ENCODE data around the gene MAPK1. TPM values are rescaled to one million over a fixed set of nuclear protein-coding genes. Genes with fewer than 3 reads are reported as not detected.
"Not testable (repeated sequence)": the region's sequence is repeated elsewhere in the genome, so short reads cannot be mapped to it uniquely, and the experiment has no call there.

MAPK1 gene
- total and polyA plus RNA-seq, 2 donors (not counting 1 experiment from before 2014, with no cell fraction given), result 53.8 to 133 TPM

DNA sequence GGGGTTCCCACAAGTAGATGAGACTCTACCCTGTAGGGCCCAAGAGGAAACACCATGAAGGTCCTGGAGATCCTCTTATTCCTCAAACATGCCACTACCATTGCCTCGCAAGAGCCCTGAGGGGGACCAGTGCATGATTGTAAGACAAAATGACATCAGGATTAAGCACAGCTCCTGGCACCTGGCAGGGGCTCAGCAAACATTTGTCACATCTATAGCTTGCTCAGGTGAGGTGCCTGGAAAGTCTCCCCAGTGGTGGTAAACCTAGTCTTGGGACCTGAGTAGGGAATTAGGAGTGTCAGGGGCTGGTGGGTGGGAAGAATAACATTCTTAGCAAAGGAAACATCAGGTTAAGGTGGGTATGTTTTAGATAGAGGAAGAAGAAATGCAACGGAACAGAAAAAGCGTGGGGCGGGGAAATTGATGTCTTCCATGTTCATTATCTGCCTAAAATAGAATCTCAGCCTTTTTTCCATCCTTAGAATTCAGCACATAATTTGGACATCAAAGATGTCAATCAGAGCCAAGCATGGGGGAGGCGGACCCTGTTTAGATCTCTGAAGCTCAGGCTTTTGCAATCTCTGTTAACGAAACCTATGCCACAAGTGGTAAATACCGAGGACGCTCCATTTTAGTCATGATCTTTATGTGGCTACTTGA is 132.8 kb downstream of the MAPK1 start:
- TF ChIP-seq, protein P1, sequence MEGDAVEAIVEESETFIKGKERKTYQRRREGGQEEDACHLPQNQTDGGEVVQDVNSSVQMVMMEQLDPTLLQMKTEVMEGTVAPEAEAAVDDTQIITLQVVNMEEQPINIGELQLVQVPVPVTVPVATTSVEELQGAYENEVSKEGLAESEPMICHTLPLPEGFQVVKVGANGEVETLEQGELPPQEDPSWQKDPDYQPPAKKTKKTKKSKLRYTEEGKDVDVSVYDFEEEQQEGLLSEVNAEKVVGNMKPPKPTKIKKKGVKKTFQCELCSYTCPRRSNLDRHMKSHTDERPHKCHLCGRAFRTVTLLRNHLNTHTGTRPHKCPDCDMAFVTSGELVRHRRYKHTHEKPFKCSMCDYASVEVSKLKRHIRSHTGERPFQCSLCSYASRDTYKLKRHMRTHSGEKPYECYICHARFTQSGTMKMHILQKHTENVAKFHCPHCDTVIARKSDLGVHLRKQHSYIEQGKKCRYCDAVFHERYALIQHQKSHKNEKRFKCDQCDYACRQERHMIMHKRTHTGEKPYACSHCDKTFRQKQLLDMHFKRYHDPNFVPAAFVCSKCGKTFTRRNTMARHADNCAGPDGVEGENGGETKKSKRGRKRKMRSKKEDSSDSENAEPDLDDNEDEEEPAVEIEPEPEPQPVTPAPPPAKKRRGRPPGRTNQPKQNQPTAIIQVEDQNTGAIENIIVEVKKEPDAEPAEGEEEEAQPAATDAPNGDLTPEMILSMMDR (conservative IDR thresholded peaks at IDR 0.05 in 1 of 2, IDR thresholded peaks at IDR 0.05 in 1 of 2; ENCODE audit: low read depth in 1 of 2, low read length in 2 of 2), result no peak
- no peak for TF ChIP-seq EZH2 (IDR thresholded peaks at IDR 0.05; ENCODE audit: low read length, missing control alignments)
- Histone ChIP-seq H3K27ac (ENCODE audit: insufficient read depth, low read length) (no peak overlapping the region), H3K4me2 (ENCODE audit: extremely low read depth, insufficient read depth, low read length) (peak overlapping the region; percentile 71), H2AFZ (ENCODE audit: low read length) (no peak overlapping the region), H3K27me3 (ENCODE audit: control insufficient read depth, insufficient read depth, low read length) (no peaks in the 10 kb centered on the region), H3K36me3 (ENCODE audit: control insufficient read depth, insufficient read depth, low read length) (no peaks in the 10 kb centered on the region), H3K4me1 (ENCODE audit: control insufficient read depth, extremely low read depth, insufficient read depth, low read length) (peaks cover 6% of the 10 kb centered on the region), H3K9me3 (ENCODE audit: control insufficient read depth, insufficient read depth, low read depth, low read length) (no peaks in the 10 kb centered on the region), H4K20me1 (ENCODE audit: control insufficient read depth, extremely low read depth, insufficient read depth, low read length) (no peaks in the 10 kb centered on the region), H3K9ac (ENCODE audit: insufficient read depth, low read length) (no peak overlapping the region), H3K4me3 (replicated peaks in 1 of 4; ENCODE audit: control extremely low read depth in 1 of 4, insufficient read depth in 1 of 4, low read depth in 3 of 4, low read length in 4 of 4) (peak overlapping the region; percentile 18 to 70 (median 52)), H3K79me2 (ENCODE audit: control insufficient read depth, insufficient read depth, low read length) (no peaks in the 10 kb centered on the region)
- DNase-seq (ENCODE audit: low read depth in 2 of 2), result no peak

DNA sequence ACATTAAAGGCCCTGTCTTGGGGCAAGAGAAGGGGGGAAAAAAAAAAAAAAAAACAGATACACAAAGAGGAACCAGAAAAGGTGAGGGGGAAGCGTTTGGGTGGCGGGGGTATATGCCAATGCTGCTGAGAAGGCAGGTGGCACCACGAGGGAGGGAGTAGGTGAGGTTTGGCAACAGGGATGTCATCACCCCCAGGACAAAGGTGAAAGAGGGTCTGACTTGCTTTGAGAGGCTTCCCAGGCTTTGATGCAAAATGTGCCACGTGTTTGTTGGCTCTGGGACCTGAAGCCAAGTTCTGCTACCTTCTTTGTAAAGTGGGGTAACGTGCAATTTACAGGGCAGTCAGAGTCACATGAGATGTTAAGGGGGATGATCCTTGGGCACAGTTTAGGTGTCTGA is 135.9 kb downstream of the MAPK1 start:
- Histone ChIP-seq H3K4me2 (ENCODE audit: extremely low read depth, insufficient read depth, low read length) (no peak overlapping the region), H3K27me3 (ENCODE audit: control insufficient read depth, insufficient read depth, low read length) (no peaks in the 10 kb centered on the region), H3K27ac (ENCODE audit: insufficient read depth, low read length) (no peak overlapping the region), H3K79me2 (ENCODE audit: control insufficient read depth, insufficient read depth, low read length) (no peaks in the 10 kb centered on the region), H3K9ac (ENCODE audit: insufficient read depth, low read length) (no peak overlapping the region), H3K9me3 (ENCODE audit: control insufficient read depth, insufficient read depth, low read depth, low read length) (no peaks in the 10 kb centered on the region), H2AFZ (ENCODE audit: low read length) (no peak overlapping the region), H3K4me3 (replicated peaks in 1 of 4; ENCODE audit: control extremely low read depth in 1 of 4, insufficient read depth in 1 of 4, low read depth in 3 of 4, low read length in 4 of 4) (no peak overlapping the region), H3K4me1 (ENCODE audit: control insufficient read depth, extremely low read depth, insufficient read depth, low read length) (peaks cover 6% of the 10 kb centered on the region), H4K20me1 (ENCODE audit: control insufficient read depth, extremely low read depth, insufficient read depth, low read length) (no peaks in the 10 kb centered on the region), H3K36me3 (ENCODE audit: control insufficient read depth, insufficient read depth, low read length) (no peaks in the 10 kb centered on the region)
- TF ChIP-seq, protein P1 (conservative IDR thresholded peaks at IDR 0.05 in 1 of 2, IDR thresholded peaks at IDR 0.05 in 1 of 2; ENCODE audit: low read depth in 1 of 2, low read length in 2 of 2), result no peak
- TF ChIP-seq EZH2 (IDR thresholded peaks at IDR 0.05; ENCODE audit: low read length, missing control alignments), result no peak
- DNase-seq (ENCODE audit: low read depth in 2 of 2), result no peak

DNA sequence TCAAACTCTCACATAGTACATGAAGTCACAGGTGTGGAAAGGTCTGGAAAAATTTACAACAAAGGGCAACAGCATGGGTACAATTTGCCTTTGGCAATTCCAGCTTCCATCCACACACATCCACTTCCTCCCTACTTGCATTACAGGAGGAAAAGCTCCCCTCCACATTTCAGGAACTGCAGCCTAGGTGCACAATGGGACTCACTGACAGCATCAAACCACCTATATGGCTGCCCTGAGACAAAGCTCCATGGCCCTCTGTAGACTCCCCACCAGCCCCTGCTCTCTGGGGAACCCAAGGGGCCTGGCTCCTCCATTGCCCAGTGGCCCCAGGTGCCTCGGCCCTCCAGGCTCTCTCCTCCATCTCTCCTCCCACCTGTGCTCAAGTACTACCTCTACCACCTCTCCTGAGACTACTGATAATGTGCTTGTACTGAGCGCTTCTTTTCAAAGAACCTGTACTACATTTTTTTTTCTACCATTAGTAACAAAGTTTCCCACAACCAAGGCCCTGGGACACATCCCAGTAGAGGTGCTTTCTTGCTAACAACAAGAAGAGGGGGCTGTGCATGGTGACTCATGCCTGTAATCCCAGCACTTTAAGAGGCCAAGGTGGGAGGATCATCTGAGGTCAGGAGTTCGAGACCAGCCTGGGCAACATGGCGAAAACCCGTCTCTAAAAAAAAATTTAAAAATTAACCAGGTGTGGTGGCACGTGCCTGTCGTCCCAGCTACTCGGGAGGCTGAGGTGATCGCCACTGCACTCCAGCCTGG is 136.7 kb downstream of the MAPK1 start:
- Histone ChIP-seq H3K4me1 (ENCODE audit: control insufficient read depth, extremely low read depth, insufficient read depth, low read length) (peaks cover 6% of the 10 kb centered on the region), H3K27ac (ENCODE audit: insufficient read depth, low read length) (no peak overlapping the region), H3K4me2 (ENCODE audit: extremely low read depth, insufficient read depth, low read length) (no peak overlapping the region), H3K27me3 (ENCODE audit: control insufficient read depth, insufficient read depth, low read length) (no peaks in the 10 kb centered on the region), H3K4me3 (replicated peaks in 1 of 4; ENCODE audit: control extremely low read depth in 1 of 4, insufficient read depth in 1 of 4, low read depth in 3 of 4, low read length in 4 of 4) (no peak overlapping the region), H2AFZ (ENCODE audit: low read length) (no peak overlapping the region), H3K36me3 (ENCODE audit: control insufficient read depth, insufficient read depth, low read length) (no peaks in the 10 kb centered on the region), H3K9me3 (ENCODE audit: control insufficient read depth, insufficient read depth, low read depth, low read length) (no peaks in the 10 kb centered on the region), H3K79me2 (ENCODE audit: control insufficient read depth, insufficient read depth, low read length) (no peaks in the 10 kb centered on the region), H3K9ac (ENCODE audit: insufficient read depth, low read length) (no peak overlapping the region), H4K20me1 (ENCODE audit: control insufficient read depth, extremely low read depth, insufficient read depth, low read length) (no peaks in the 10 kb centered on the region)
- TF ChIP-seq, protein P1 (conservative IDR thresholded peaks at IDR 0.05 in 1 of 2, IDR thresholded peaks at IDR 0.05 in 1 of 2; ENCODE audit: low read depth in 1 of 2, low read length in 2 of 2), result no peak
- no peak for TF ChIP-seq EZH2 (IDR thresholded peaks at IDR 0.05; ENCODE audit: low read length, missing control alignments)
- DNase-seq (ENCODE audit: low read depth in 2 of 2), result no peak

DNA sequence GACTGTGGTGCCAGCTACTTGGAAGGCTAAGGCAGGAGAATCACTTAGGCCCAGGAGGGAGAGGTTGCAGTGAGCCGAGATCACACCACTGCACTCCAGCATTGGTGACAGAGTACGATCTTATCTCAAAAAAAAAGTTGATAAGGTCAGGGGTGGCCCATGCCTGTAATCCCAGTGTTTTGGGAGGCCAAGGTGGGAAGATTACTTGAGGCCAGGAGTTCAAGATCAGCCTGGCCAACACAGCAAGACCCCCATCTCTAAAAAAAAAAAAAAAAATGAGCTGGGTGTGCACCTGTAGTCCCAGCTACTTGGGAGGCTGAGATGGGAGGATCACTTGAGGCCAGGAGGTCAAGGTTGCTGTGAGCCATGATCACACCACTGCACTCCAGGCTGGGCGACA is 138.3 kb downstream of the MAPK1 start:
- H3K27ac ChIP-seq (ENCODE audit: insufficient read depth, low read length); H3K9ac ChIP-seq (ENCODE audit: insufficient read depth, low read length); H3K36me3 ChIP-seq (ENCODE audit: control insufficient read depth, insufficient read depth, low read length); DNase-seq (ENCODE audit: low read depth in 2 of 2); H3K4me3 ChIP-seq (replicated peaks in 1 of 4; ENCODE audit: control extremely low read depth in 1 of 4, insufficient read depth in 1 of 4, low read depth in 3 of 4, low read length in 4 of 4); H4K20me1 ChIP-seq (ENCODE audit: control insufficient read depth, extremely low read depth, insufficient read depth, low read length); H3K27me3 ChIP-seq (ENCODE audit: control insufficient read depth, insufficient read depth, low read length); H3K9me3 ChIP-seq (ENCODE audit: control insufficient read depth, insufficient read depth, low read depth, low read length); H3K4me1 ChIP-seq (ENCODE audit: control insufficient read depth, extremely low read depth, insufficient read depth, low read length); H2AFZ ChIP-seq (ENCODE audit: low read length); H3K79me2 ChIP-seq (ENCODE audit: control insufficient read depth, insufficient read depth, low read length); H3K4me2 ChIP-seq (ENCODE audit: extremely low read depth, insufficient read depth, low read length): not testable (repeated sequence)

Data from fibroblast of lung (primary cell).